Hepatic stellate cell (primary cell): ENCODE data around the gene FGFR2.

Experiments
- DNase-seq: peaks from one replicate; pipeline ENCODE4 v3.0.0; 2011; ENCODE audit warnings: low spot score

FGFR2 gene

GRCh38 chr10:121553511-121554264 is 44.6 kb downstream of the FGFR2 start:
- DNase-seq = no peak

GRCh38 chr10:121552746-121553145 is 45.5 kb downstream of the FGFR2 start:
- DNase-seq = no peak

GRCh38 chr10:121551210-121551885 is 46.9 kb downstream of the FGFR2 start:
- no peak for DNase-seq

- DNase-seq = no peak
Observed at GRCh38 chr10:121544301-121544869, 53.9 kb downstream of the FGFR2 start.

- no peak for DNase-seq
Observed at GRCh38 chr10:121543545-121543944, 54.7 kb downstream of the FGFR2 start.

GRCh38 chr10:121541450-121542120 is 56.7 kb downstream of the FGFR2 start:
- no peak for DNase-seq

- no peak for DNase-seq
Observed at GRCh38 chr10:121540732-121541395, 57.4 kb downstream of the FGFR2 start.

- no peak for DNase-seq
Observed at GRCh38 chr10:121539786-121540185, 58.5 kb downstream of the FGFR2 start.

- DNase-seq = no peak
Observed at GRCh38 chr10:121536310-121536913, 61.8 kb downstream of the FGFR2 start.

- DNase-seq = no peak
Observed at GRCh38 chr10:121535381-121535780, 62.9 kb downstream of the FGFR2 start.

- DNase-seq = no peak
Observed at GRCh38 chr10:121532292-121532864, 65.9 kb downstream of the FGFR2 start.

- DNase-seq = no peak
Observed at GRCh38 chr10:121531830-121532178, 66.4 kb downstream of the FGFR2 start.

- no peak for DNase-seq
Observed at GRCh38 chr10:121531076-121531829, 67.0 kb downstream of the FGFR2 start.

- DNase-seq = no peak
Observed at GRCh38 chr10:121530481-121531075, 67.7 kb downstream of the FGFR2 start.

- no peak for DNase-seq
Observed at GRCh38 chr10:121527690-121528089, 70.6 kb downstream of the FGFR2 start.

GRCh38 chr10:121526801-121527221 is 71.4 kb downstream of the FGFR2 start:
- DNase-seq = no peak

- no peak for DNase-seq
Observed at GRCh38 chr10:121526135-121526790, 72.0 kb downstream of the FGFR2 start.

- no peak for DNase-seq
Observed at GRCh38 chr10:121525251-121526134, 72.8 kb downstream of the FGFR2 start.
